ENCODE data around the gene MCOLN2. TPM values are rescaled to one million over a fixed set of nuclear protein-coding genes. Genes with fewer than 3 reads are reported as not detected.

MCOLN2 gene
- total and polyA plus RNA-seq, 2 of the 4 experiments (the other 2 are of a cell fraction): 0.43 to 0.54 TPM

- no peak overlapping the region for H2BK120ac ChIP-seq (ENCODE audit: low read depth, low read length)
- H2BK20ac ChIP-seq (ENCODE audit: low read depth, low read length): no peak overlapping the region
- H3K4ac ChIP-seq (ENCODE audit: low read depth, low read length): no peak overlapping the region
- no peak overlapping the region for H3K27ac ChIP-seq (ENCODE audit: insufficient read depth, low read length)
- dilution Hi-C loops (cut with HindIII; ENCODE audit: low sequenced_read_pairs, unreplicated experiment) (no loop called here), in situ Hi-C loops (cut with MboI; ENCODE audit: low sequenced_read_pairs) (no loop called here), intact Hi-C loops (cut with micrococcal nuclease) (no loop called here)
- no peak overlapping the region for H2BK15ac ChIP-seq (ENCODE audit: low read depth, low read length)
- no peaks in the 10 kb centered on the region for H3K79me1 ChIP-seq (ENCODE audit: low read depth in 1 of 2, low read length in 2 of 2)
- no peaks in the 10 kb centered on the region for H3K9me1 ChIP-seq (ENCODE audit: insufficient read depth, low read length)
- H4K5ac ChIP-seq (ENCODE audit: low read depth, low read length): no peak overlapping the region
- BruUV-seq (replicated peaks): no TSS peak
- ATAC-seq (ENCODE audit: low read depth): no peak
- H3K4me1 ChIP-seq (ENCODE audit: control insufficient read depth, insufficient read depth, low read length): no peaks in the 10 kb centered on the region
- no peak overlapping the region for H2AK5ac ChIP-seq (ENCODE audit: low read depth, low read length)
- no peak overlapping the region for H3K18ac ChIP-seq (ENCODE audit: low read depth, low read length)
- no peaks in the 10 kb centered on the region for H3K36me3 ChIP-seq (ENCODE audit: control insufficient read depth, insufficient read depth, low read length)
- no peaks in the 10 kb centered on the region for H3K9me3 ChIP-seq (ENCODE audit: control insufficient read depth, insufficient read depth, low read length)
- DNase-seq: no peak
- ChIA-PET CTCF (no interaction called here), POLR2A (ENCODE audit: unreplicated experiment) (no interaction called here)
- no peak overlapping the region for H4K91ac ChIP-seq (ENCODE audit: insufficient read depth, low read depth, low read length)
- peaks cover 49% of the 10 kb centered on the region for H3K27me3 ChIP-seq (ENCODE audit: control insufficient read depth, insufficient read depth, low read length)
- no peak overlapping the region for H2AK9ac ChIP-seq (replicated peaks; ENCODE audit: low read depth, low read length, poor library complexity)
- no peak overlapping the region for H3K23ac ChIP-seq (ENCODE audit: low read depth, low read length)
- no peak overlapping the region for H4K8ac ChIP-seq (ENCODE audit: low read depth in 2 of 2, low read length in 2 of 2)
- H3K14ac ChIP-seq (replicated peaks; ENCODE audit: low read depth, low read length): no peak overlapping the region
- H3K4me2 ChIP-seq (ENCODE audit: low read depth, low read length): no peak overlapping the region
- H2BK5ac ChIP-seq (ENCODE audit: low read depth, low read length, poor library complexity, severe bottlenecking): no peak overlapping the region
- TF ChIP-seq POLR2A (IDR thresholded peaks at IDR 0.05; ENCODE audit: low read depth, low read length) (no peak), SMC3 (IDR thresholded peaks at IDR 0.05; ENCODE audit: low read depth, low read length) (no peak), NFE2L2 (IDR thresholded peaks at IDR 0.05; ENCODE audit: low read depth, low read length) (no peak), RCOR1 (IDR thresholded peaks at IDR 0.05; ENCODE audit: insufficient replicate concordance, low read length) (no peak), RAD21 (IDR thresholded peaks at IDR 0.05; ENCODE audit: low read length) (no peak), CHD1 (IDR thresholded peaks at IDR 0.05; ENCODE audit: low read depth, low read length) (no peak), ELK1 (IDR thresholded peaks at IDR 0.05; ENCODE audit: borderline replicate concordance, low read depth, low read length) (no peak), MAFK (IDR thresholded peaks at IDR 0.05; ENCODE audit: low read depth, low read length) (no peak), MAZ (IDR thresholded peaks at IDR 0.05; ENCODE audit: borderline replicate concordance, low read depth, low read length) (no peak), FOS (IDR thresholded peaks at IDR 0.05; ENCODE audit: low read depth, low read length) (no peak), MXI1 (IDR thresholded peaks at IDR 0.05; ENCODE audit: borderline replicate concordance, low read depth, low read length) (no peak), RFX5 (IDR thresholded peaks at IDR 0.05; ENCODE audit: low read depth, low read length) (no peak), CEBPB (IDR thresholded peaks at IDR 0.05; ENCODE audit: low read depth, low read length) (no peak), BHLHE40 (IDR thresholded peaks at IDR 0.05; ENCODE audit: low read depth, low read length) (no peak)
- TF ChIP-seq, protein P1, sequence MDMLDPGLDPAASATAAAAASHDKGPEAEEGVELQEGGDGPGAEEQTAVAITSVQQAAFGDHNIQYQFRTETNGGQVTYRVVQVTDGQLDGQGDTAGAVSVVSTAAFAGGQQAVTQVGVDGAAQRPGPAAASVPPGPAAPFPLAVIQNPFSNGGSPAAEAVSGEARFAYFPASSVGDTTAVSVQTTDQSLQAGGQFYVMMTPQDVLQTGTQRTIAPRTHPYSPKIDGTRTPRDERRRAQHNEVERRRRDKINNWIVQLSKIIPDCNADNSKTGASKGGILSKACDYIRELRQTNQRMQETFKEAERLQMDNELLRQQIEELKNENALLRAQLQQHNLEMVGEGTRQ (IDR thresholded peaks at IDR 0.05; ENCODE audit: low read depth, low read length): no peak
- TF ChIP-seq, protein P2, sequence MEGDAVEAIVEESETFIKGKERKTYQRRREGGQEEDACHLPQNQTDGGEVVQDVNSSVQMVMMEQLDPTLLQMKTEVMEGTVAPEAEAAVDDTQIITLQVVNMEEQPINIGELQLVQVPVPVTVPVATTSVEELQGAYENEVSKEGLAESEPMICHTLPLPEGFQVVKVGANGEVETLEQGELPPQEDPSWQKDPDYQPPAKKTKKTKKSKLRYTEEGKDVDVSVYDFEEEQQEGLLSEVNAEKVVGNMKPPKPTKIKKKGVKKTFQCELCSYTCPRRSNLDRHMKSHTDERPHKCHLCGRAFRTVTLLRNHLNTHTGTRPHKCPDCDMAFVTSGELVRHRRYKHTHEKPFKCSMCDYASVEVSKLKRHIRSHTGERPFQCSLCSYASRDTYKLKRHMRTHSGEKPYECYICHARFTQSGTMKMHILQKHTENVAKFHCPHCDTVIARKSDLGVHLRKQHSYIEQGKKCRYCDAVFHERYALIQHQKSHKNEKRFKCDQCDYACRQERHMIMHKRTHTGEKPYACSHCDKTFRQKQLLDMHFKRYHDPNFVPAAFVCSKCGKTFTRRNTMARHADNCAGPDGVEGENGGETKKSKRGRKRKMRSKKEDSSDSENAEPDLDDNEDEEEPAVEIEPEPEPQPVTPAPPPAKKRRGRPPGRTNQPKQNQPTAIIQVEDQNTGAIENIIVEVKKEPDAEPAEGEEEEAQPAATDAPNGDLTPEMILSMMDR (conservative IDR thresholded peaks at IDR 0.05; ENCODE audit: low read depth, low read length): no peak
- H2AFZ ChIP-seq (replicated peaks; ENCODE audit: low read length, poor library complexity): no peak overlapping the region
- H3K56ac ChIP-seq (ENCODE audit: extremely low read depth, insufficient read depth, low read length): no peak overlapping the region
- H4K20me1 ChIP-seq (ENCODE audit: insufficient read depth, low read length): no peaks in the 10 kb centered on the region
- no peak overlapping the region for H3K9ac ChIP-seq (ENCODE audit: low read depth, low read length)
- no peak overlapping the region for H3K4me3 ChIP-seq (ENCODE audit: insufficient read depth, low read depth, low read length)
- 100% methylated on average over 1 of the region's 5 CpGs; no CpG with 5 or more reads in 1 of the 2 experiments for WGBS, 2 experiments (ENCODE audit: extremely low coverage in 2 of 2, insufficient read length in 1 of 2)
Measured at GRCh38 chr1:85041793-85042192, 44.9 kb upstream of the MCOLN2 start.

All from IMR-90 (cell line).